Measurements from ENCODE around the gene MED8.

- TF ChIP-seq CTCF (IDR thresholded peaks at IDR 0.05; ENCODE audit: insufficient read depth, low read length), result no peak
- TF ChIP-seq POLR2AphosphoS5 (IDR thresholded peaks at IDR 0.05; ENCODE audit: low read depth), result no peak
- TF ChIP-seq REST (IDR thresholded peaks at IDR 0.05; ENCODE audit: insufficient replicate concordance, low read depth), result no peak
- no peak for TF ChIP-seq GABPA (IDR thresholded peaks at IDR 0.05; ENCODE audit: low read depth)
Observed at GRCh38 chr1:43425045-43425444, 35.4 kb upstream of the MED8 start.
